ENCODE data around the gene FHL2.
A peak's percentile ranks its signal among the peaks of the same experiment; 100 is the strongest.

FHL2 gene

DNA sequence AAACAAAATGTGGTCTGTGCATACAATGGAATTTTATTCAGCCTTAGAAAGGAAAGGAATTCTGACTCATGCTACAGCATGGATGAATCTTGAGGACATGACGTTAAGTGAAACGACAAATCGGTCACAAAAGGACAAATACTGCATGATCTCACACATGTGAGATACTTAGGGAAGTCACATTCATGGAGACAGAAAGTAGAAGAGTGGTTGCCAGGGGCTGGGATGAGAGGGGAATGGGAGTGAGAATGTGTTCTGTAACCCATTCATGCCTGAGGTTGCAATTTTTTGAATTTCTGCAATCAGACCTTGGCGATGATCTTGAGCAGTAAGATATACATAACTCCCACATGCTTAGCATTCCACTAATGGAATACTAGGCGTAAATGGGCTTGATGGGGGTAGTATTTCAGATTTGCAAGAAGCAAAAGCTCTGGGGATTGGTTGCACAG is 22.0 kb downstream of the FHL2 start:
- no peak for DNase-seq

- no peak for DNase-seq
Observed at GRCh38 chr2:105376010-105376409, 22.8 kb downstream of the FHL2 start.

DNA sequence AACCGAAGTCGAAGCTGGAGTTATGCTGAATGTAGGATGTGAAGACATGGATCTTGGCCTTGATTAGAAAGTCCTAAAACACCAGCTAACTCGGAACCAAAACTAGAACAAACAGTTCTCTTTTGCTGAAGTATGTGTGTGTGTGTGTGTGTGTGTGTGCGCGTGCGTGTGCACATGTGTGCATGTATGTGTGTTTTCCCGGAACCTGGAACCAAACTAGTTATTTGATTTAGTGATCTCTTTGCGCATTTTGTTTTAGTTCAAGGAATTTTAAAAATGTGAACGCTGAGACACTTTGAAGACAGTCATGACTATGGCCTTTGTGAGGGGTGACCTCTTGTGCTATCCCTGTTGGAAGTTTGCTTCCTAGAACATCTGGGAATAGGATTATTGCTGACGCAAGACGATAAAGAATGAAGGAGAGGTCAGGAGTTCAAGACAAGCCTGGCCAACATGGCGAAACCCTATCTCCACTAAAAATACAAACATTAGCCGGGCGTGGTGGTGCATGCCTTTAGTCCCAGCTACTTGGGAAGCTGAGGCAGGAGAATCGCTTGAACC is 23.8 kb downstream of the FHL2 start:
- DNase-seq = no peak

GRCh38 chr2:105373895-105374401 is 24.9 kb downstream of the FHL2 start:
- DNase-seq = peak; percentile 25

DNA sequence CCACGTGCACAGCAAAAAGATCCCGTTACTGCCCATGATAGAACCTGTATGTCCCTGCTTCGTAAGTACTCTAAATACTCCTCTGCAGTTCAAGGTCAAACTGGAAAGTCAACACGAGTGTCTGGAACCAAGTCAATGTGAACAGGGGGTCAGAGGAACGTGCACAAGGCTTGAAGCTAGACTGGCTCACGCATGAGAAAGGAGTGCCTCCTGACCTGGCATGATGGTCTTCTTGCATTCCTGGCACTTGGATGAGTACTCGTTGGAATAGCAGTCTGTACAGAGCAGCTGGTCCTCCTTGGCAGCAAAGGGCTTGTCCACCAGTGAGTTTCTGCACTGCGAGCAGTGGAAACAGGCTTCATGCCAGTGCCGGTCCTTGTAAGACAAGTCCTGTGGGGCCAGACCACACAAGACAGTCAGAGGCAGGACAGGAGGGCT is 25.5 kb downstream of the FHL2 start:
- DNase-seq = no peak

GRCh38 chr2:105371810-105372209 is 27.0 kb downstream of the FHL2 start:
- no peak for DNase-seq

GRCh38 chr2:105371156-105371555 is 27.7 kb downstream of the FHL2 start:
- DNase-seq = no peak

DNA sequence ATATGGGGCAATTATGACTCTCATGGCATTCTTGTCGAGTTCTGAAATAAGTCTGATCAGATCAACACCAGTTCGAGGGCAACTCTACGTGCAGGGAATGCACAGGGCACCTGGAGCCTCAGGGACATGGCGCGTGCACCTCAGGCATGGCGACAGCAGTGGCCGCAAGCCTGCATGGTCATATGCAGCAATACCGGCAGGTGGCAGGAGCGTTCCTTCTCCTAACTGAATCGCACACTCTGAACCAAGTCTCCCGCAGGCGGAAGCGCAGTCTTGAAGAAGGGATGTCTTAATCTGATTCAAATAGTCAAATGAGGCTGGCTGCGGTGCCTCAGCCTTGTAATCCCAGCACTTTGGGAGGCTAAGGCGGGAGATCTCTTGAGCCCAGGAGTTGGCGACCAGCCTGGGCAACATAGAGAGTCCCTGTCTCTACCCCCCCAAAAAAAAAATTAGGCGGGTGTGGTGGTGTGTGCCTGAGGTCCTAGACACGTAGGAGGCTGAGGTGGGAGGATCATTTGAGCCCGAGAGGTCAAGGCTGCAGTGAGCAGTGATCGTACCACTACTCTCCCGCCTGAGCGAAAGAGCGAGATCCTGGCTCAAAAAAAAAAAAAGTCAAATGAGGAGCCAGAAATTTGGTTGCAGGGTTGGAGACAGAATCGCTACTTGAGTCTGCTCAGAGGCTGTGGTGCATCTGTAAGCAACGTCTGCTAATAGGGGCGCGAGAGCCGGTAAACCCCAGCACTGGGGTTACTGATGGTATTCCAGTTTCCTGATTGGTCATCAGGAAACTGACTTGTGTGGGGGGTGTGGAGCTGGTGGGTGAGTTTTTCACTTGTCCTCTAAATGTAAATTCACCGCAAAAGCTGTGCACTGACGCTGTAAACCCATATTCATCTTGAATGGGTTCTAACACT is 28.8 kb downstream of the FHL2 start:
- peak; percentile 74 for DNase-seq

- no peak for DNase-seq
Observed at GRCh38 chr2:105368759-105369408, 30.0 kb downstream of the FHL2 start.

DNA sequence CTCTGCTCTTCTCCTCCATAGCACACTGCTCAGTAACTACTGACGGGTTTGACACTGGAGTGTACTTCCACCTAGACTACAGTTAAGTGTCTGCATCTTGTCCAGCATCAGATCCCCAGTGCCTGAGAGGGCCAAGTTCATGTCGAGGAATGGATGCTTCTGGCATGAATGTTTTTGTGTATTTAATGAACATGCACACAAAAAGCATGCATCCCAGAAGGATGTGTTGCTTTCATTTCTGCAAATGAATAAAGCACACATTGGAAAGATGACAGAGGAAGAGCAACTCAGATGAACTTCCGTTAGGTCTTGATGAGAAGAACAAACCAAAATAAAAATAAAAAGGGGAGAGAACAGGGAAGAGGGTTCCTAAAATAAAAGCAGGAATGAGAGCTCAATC is 33.6 kb downstream of the FHL2 start:
- DNase-seq = no peak

DNA sequence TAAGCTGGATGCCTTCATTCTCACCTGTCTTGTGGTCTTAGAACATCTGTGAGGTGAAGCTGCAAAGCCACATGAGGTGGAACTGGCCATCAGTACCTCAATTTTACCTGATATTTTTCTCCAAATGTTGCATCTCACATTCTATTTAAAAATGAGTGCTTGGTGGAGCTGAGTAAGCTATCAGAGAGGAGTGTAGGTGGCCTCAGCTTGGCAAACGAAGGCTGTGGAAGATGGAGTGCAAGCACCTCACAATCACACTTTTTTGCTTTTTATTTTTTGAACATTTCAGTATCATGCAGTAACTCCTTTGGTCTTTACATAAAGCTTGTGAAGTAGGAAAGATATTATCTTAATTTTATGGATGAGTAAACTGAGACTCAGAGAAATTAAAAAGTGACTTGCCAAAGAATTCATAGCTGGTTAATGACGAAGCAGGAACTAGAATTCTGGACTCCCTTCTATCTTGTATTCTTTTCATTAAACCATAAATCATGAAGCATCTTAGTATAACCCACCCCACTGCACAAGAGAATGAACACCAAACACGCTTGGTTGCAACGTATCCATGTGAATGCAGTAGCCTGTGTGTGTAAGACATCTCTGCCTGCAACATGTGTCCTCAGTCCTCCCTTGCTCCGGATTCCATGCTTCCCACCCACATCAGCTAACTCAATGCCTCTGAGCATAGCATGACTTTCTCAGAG is 34.3 kb downstream of the FHL2 start:
- DNase-seq = no peak

DNA sequence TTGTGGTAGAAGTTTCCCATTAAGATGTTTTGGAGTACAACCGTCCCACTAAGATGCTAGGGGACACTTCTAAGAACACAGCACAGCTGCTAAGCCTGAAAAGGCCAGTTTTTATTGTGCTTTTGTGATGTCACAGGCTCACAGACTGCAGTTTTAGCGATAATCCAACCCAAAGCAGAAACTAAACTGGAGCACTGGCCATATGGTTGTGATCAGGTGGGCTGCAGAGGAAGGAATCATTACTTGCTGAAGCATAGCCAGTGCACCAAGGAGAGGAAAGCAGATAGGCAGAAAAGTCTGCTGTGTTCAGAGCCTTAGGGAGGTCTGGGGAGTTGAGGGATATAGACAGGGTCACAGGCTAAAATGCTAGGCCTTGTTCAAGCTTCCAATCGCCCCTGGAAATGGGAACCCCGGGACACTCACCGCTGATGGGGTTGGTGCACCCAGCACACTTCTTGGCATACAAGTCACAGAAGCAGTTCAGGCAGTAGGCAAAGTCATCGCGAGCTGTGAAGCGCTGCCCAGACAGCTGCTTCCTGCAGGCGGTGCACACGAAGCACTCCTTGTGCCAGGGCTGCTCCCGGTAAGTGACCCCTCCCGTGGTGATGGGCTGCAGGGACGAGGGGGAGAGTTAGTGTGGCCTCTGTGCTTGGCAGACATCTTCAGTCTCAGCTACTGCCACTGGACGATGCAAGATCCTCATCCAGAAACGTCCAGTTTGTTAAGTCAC is 35.8 kb downstream of the FHL2 start:
- no peak for DNase-seq

DNA sequence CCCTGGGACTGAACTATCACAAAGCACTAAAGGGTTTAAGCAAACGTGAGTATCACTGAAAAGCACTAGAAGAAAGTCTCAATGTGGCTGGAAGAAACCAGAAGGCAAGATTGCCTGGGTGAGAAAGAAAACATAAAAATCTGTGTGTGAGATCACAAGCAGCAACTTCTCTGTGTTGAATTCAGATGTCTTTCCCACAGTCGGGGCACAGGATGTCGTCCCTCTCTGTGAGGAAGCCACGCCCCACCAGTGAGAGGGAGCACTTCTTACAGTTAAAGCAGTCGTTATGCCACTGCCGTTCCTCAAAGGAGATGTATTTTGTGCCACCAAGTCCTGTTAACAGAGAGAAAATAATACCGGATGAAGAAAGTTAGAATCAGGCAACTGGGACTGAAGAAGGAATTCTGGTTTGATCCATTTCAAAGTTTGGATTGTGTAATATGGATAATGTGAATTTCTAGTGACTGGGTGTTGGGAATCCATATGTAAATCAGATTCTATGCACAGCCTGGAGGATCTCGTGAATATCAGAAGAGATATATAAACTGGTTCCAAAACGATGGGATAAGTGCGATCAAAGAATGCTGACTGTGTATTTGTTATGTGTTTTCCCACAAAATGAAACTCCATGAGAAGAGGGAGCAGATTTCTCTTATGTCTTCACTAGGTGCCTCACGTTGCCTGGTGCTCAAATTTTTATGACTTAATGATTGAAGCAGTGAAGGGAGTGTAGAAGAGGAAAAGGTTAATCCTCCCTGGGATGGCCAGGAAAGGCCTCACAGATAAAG is 37.6 kb downstream of the FHL2 start:
- no peak for DNase-seq

DNA sequence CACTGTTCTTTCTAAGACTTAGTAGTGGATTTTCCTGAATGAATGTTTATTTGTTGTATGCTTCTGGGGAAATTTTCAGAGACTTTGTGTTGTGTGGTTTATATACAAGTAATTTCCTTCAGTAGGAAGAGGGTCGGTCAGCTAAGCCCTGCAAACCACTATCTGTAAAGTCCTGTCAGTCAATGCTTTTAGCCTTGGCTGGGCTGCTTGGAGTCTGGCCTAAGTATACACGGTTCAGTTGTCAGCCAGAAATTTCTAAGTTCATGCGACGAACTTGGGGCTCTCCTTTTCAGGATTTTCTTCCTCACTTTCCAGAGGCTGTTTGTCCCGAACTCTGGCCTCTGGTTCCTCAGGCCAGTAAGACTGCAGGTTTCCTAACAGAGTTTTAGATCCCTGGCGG is 40.3 kb downstream of the FHL2 start:
- no peak for DNase-seq

DNA sequence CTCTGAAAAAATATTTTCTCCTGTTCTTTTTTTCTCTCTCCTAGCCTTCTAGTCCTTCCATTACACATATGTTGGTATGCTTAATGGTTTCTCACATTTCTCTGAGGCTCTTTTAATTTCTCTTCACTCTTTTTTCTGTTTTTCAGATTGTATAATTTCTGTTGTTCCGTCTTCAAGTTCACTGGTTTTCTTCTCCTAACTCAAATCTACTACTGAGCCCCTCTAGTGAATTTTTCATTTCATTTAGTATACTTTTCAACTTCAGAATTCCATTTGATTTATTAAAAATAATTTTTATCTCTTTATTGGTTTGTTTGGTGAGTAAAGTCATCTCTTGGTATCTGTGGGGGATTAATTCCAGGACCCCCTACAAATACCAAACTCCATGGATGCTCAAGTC is 41.7 kb downstream of the FHL2 start:
- no peak for DNase-seq

DNA sequence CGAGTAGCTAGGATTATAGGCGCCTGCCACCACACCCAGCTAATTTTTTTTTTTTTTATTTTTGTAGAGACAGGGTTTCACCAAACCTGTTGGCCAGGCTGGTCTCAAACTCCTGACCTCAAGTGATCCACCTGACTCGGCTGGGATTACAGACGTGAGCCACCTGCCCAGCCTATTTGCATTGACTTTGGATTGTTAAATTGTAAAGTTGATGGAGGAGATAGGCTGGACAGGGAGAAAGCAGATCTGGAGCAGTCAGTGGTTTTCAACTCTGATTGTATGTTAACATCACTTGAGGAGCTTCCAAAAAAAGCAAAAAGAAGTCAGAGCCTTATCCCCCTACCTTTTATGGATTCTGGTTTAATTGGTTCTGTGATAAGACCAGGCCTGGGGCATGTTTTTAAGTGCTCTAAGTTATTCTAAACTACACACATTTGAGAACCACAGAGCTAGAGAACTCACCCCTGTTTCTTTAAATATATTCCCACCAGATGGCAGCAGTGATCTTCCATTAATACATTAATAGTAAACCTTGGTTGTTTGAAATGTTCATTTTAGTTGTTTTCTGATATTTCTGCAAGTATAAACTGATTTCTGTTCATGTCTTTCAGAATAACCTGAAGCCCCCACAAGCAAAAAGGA is 54.0 kb downstream of the FHL2 start:
- DNase-seq = no peak

DNA sequence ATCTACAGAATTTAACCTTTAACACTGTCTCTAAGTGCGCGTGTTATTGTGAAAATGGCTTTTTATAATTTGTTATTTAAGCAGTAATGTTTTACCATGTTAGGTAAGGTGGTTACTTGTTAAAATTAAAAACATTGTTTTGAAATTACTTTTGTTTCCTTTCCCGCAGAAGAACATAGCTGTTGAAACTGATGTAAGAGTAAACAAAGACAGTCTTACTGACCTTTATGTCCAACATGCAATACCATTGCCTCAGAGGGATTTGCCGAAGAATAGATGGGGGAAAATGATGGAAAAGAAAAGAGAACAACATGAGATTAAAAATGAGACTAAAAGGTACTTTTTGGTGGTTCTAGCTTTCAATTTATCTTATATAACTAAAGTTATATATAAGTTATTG is 59.4 kb downstream of the FHL2 start:
- DNase-seq = no peak

- no peak for DNase-seq
Observed at GRCh38 chr2:105338020-105338385, 60.8 kb downstream of the FHL2 start.

- peak; percentile 90 for DNase-seq
Observed at GRCh38 chr2:105337122-105338019, 61.5 kb downstream of the FHL2 start, which contains the start of gene C2orf49. C2orf49 (plus strand) TSS chr2:105337540; CDS start chr2:105337588, 48 bp downstream.

DNA sequence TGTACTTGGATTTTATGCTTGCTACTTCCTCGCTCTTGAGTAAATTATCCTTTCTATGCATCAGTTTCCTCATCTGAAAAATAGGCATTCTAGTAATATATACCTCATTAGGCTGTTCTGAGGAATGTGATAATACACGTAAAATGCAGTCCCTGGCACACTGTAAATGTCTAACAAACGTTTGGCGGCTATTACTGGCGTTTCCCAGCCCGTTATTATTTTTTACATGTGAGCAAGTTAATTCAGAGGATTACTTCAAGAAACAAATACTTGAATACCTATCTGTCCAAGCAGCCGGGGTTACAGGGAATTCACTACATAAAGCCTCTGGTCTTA is 62.1 kb downstream of the FHL2 start:
- no peak for DNase-seq

All from central memory CD4-positive, alpha-beta T cell (primary cell).